Endodermal cell (in vitro differentiated cells): Measurements from ENCODE around the gene PCGF1. TPM values are rescaled to one million over a fixed set of nuclear protein-coding genes. Genes with fewer than 3 reads are reported as not detected.
"Not testable (repeated sequence)": the region's sequence is repeated elsewhere in the genome, so short reads cannot be mapped to it uniquely, and the experiment has no call there.

Experiments
- DNase-seq: peaks from one replicate; pipeline ENCODE4 v3.0.0-alpha.2; 2017
- H3K27ac ChIP-seq: 2 replicates; pipeline ENCODE4 v1.5.1; 2013; ENCODE audit warnings: mild to moderate bottlenecking, low read depth, low read length, moderate library complexity
- H3K27me3 ChIP-seq: 2 replicates; pipeline ENCODE4 v1.6.1; 2013; ENCODE audit warnings: mild to moderate bottlenecking, low read length, moderate library complexity; ENCODE audit not compliant: insufficient read depth, control insufficient read depth, poor library complexity, severe bottlenecking
- H3K36me3 ChIP-seq: 2 replicates; pipeline ENCODE4 v1.7.0; 2013; ENCODE audit warnings: mild to moderate bottlenecking, low read length, moderate library complexity; ENCODE audit not compliant: control insufficient read depth, insufficient read depth
- H3K4me1 ChIP-seq: one replicate; pipeline ENCODE4 v1.7.0; 2013; ENCODE audit warnings: low read length; ENCODE audit not compliant: control insufficient read depth, insufficient read depth
- H3K4me3 ChIP-seq: 2 replicates; pipeline ENCODE4 v1.5.1; 2013; ENCODE audit warnings: mild to moderate bottlenecking, low read length, moderate library complexity
- H3K9ac ChIP-seq: 2 replicates; pipeline ENCODE4 v1.6.1; 2013; ENCODE audit warnings: mild to moderate bottlenecking, low read length, moderate library complexity; ENCODE audit not compliant: poor library complexity, severe bottlenecking; ENCODE audit errors: extremely low read depth
- H3K9me3 ChIP-seq: 2 replicates; pipeline ENCODE4 v1.6.1; 2013; ENCODE audit warnings: mild to moderate bottlenecking, low read length, moderate library complexity; ENCODE audit not compliant: control insufficient read depth
- H3K27ac Mint-ChIP-seq: 2 replicates; pipeline ENCODE4 v1.8.0; 2020; ENCODE audit warnings: mixed read lengths
- H3K27me3 Mint-ChIP-seq: 2 replicates; pipeline ENCODE4 v1.8.0; 2021; ENCODE audit warnings: mild to moderate bottlenecking, mixed read lengths; ENCODE audit not compliant: insufficient read depth
- H3K36me3 Mint-ChIP-seq: 2 replicates; pipeline ENCODE4 v1.8.0; 2020; ENCODE audit warnings: low read depth, mixed read lengths
- H3K4me1 Mint-ChIP-seq: 2 replicates; pipeline ENCODE4 v1.8.0; 2020; ENCODE audit warnings: mixed read lengths
- H3K4me3 Mint-ChIP-seq: 2 replicates; pipeline ENCODE4 v1.8.0; 2020; ENCODE audit warnings: mild to moderate bottlenecking, moderate library complexity, mixed read lengths
- H3K9me3 Mint-ChIP-seq: 2 replicates; pipeline ENCODE4 v1.8.0; 2020; ENCODE audit warnings: mild to moderate bottlenecking, mixed read lengths
- WGBS, 2 experiments: methylation state at CpG; one replicate each; pipeline versions ENCODE4 v1.1.5 to v1.1.7; 2013; ENCODE audit warnings: missing lambda C conversion rate in 2 of 2, mixed read lengths in 1 of 2; ENCODE audit not compliant: insufficient coverage in 1 of 2, insufficient read length in 1 of 2; 5-methylcytosine and 5-hydroxymethylcytosine counted together
- total RNA-seq, 2 donors: library from RNA; stranded (reverse); fragmentation: NEBNext Ultra II Directional in 1 of 2; extraction: Animal tissue kit (Norgen Biotek cat#: 25700) in 1 of 2; gene quantifications; 2 replicates in 1 of 2; 3 replicates in 1 of 2; pipeline ENCODE4 v1.2.1, GENCODE V29; 2021
- TF ChIP-seq, protein P1 (sequence below): fragments of 200-600 bp; sonication (generic); conservative IDR thresholded peaks from 2 replicates; pipeline ENCODE4 v1.5.0; 2021; ENCODE audit warnings: antibody characterized with exemption, mild to moderate bottlenecking

The PCGF1 gene
- total RNA-seq, 2 donors from 2014 or later: 15.5 to 21.4 TPM

DNA sequence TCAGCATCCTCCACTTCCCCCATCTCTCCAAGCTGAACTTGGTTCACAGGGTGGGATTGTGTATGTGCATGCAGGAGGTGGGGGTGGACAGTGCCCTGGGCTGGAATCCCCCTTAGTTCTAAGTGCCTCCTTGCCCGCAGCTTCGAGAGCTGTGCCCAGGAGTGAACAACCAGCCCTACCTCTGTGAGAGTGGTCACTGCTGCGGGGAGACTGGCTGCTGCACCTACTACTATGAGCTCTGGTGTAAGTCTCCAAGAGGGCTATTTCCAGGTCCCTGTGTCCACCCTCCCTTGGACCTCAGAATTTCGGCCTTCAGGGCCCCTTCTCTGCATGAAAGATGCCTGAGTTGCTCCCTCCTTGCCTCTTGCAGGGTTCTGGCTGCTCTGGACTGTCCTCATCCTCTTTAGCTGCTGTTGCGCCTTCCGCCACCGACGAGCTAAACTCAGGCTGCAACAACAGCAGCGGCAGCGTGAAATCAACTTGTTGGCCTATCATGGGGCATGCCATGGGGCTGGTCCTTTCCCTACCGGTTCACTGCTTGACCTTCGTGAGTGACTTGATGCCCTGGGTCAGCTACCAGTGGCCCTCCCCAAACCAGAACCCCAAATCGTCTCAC lies 47.9 kb downstream of the PCGF1 start:
- H3K27ac ChIP-seq, H3K9me3 Mint-ChIP-seq, H3K9me3 ChIP-seq, H3K27me3 Mint-ChIP-seq, H3K4me1 ChIP-seq, H3K27me3 ChIP-seq, DNase-seq, H3K9ac ChIP-seq: not testable (repeated sequence)
- Histone ChIP-seq H3K4me3 (peak overlapping the region; percentile 93), H3K36me3 (peaks cover 28% of the 10 kb centered on the region)
- WGBS, 2 experiments: 89 to 90% methylated on average over 6 to 13 of the region's 13 CpGs
- peak overlapping the region; percentile 83 for H3K4me3 Mint-ChIP-seq
- peaks cover 27% of the 10 kb centered on the region for H3K36me3 Mint-ChIP-seq
- peak overlapping the region; percentile 75 for H3K27ac Mint-ChIP-seq
- H3K4me1 Mint-ChIP-seq: peaks cover 29% of the 10 kb centered on the region

DNA sequence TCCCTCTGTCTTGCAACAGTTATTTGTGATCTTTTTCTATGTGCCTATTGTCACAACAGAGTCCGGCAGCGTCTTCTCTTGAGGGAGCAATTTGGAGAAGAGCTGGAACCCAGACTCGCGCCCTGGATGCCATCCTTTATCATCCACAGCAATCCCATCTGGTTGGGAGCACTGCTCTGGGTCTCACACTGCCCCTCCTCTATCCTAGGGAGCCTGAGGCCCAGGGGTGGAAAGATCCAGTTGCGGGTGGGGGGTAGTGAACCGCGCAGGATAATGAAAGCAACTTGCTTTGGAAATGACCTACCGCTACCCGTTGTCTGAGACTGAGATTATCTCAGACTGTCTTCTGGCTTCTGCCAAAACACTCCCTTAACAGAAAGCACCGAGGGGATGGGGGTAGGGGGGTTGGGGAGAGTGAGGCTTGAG lies 48.5 kb downstream of the PCGF1 start:
- Mint-ChIP-seq H3K4me3 (peak overlapping the region; percentile 83), H3K27me3 (no peaks in the 10 kb centered on the region), H3K36me3 (peaks cover 27% of the 10 kb centered on the region), H3K27ac (peak overlapping the region; percentile 94), H3K9me3 (no peaks in the 10 kb centered on the region), H3K4me1 (peaks cover 27% of the 10 kb centered on the region)
- TF ChIP-seq, protein P1, sequence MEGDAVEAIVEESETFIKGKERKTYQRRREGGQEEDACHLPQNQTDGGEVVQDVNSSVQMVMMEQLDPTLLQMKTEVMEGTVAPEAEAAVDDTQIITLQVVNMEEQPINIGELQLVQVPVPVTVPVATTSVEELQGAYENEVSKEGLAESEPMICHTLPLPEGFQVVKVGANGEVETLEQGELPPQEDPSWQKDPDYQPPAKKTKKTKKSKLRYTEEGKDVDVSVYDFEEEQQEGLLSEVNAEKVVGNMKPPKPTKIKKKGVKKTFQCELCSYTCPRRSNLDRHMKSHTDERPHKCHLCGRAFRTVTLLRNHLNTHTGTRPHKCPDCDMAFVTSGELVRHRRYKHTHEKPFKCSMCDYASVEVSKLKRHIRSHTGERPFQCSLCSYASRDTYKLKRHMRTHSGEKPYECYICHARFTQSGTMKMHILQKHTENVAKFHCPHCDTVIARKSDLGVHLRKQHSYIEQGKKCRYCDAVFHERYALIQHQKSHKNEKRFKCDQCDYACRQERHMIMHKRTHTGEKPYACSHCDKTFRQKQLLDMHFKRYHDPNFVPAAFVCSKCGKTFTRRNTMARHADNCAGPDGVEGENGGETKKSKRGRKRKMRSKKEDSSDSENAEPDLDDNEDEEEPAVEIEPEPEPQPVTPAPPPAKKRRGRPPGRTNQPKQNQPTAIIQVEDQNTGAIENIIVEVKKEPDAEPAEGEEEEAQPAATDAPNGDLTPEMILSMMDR: no peak
- Histone ChIP-seq H3K4me1 (no peaks in the 10 kb centered on the region), H3K9me3 (no peaks in the 10 kb centered on the region), H3K27ac (peak overlapping the region; percentile 77), H3K36me3 (peaks cover 28% of the 10 kb centered on the region), H3K4me3 (peak overlapping the region; percentile 93), H3K27me3 (no peaks in the 10 kb centered on the region), H3K9ac (peak overlapping the region; percentile 67)
- DNase-seq: no peak
- 0 to 17% methylated on average over 2 to 10 of the region's 10 CpGs for WGBS, 2 experiments

DNA sequence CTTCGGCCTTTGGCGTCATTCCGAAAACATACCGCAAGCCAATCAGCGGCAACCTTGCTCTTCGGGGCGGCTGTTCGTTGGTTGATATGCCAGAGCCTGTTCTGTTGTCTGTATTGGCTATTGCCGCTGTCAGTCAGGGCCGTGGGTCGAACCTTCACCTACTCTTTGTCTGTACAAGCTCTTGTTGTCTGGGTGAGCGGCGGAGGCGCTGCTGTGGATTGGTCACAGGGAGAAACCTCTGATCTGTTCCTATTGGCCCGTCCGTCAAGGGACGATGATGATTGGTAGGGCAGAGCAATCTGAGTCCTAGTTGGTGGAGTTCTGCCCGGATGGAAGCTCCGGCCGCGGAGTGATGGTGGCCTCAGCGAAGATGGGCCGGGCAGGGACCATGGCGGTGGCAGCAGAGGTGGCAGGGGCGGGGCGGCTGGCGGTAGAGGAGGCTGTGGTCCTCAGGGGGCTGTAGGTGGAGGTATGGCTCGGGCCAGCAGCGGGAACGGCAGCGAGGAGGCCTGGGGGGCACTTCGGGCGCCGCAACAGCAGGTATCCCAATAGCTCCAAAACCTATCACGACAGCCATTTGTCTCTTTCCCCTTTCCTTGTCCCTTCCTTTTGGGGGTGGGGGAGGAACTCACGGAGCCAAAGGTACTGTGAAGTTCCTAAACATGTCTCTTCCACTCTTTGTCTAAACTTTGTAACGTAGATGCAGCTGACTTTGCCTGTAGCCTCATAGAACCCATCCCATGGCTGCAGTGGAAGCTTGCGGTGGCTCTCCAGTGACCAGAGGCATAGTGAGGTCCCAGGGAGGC lies 49.2 kb downstream of the PCGF1 start, which contains the start of gene WBP1:
WBP1 (plus strand) TSS at position 307 of the 806 bp plus-strand sequence; CDS start at position 472, 165 bp downstream.
- peak within 1 kb of the TSS; percentile 88 for H3K27ac ChIP-seq
- H3K9me3 ChIP-seq: no peaks in the 10 kb centered on the region
- H3K4me1 Mint-ChIP-seq: peaks cover 27% of the 10 kb centered on the region
- peak within 1 kb of the TSS; percentile 93 for H3K4me3 ChIP-seq
- peaks cover 27% of the 10 kb centered on the region for H3K36me3 ChIP-seq
- H3K36me3 Mint-ChIP-seq: peaks cover 26% of the 10 kb centered on the region
- H3K4me1 ChIP-seq: no peaks in the 10 kb centered on the region
- H3K27me3 Mint-ChIP-seq: no peaks in the 10 kb centered on the region
- TF ChIP-seq, protein P1: no peak
- no peaks in the 10 kb centered on the region for H3K27me3 ChIP-seq
- H3K9ac ChIP-seq: peak within 1 kb of the TSS; percentile 84
- peak within 1 kb of the TSS; percentile 99 for H3K27ac Mint-ChIP-seq
- no peaks in the 10 kb centered on the region for H3K9me3 Mint-ChIP-seq
- peak within 1 kb of the TSS; percentile 83 for H3K4me3 Mint-ChIP-seq
- 0% methylated on average over 16 to 38 of the region's 38 CpGs for WGBS, 2 experiments
- DNase-seq: peak; percentile 100
